Kidney (tissue), 14 donors: ENCODE data around the gene MSRB1. TPM values are rescaled to one million over a fixed set of nuclear protein-coding genes. Genes with fewer than 3 reads are reported as not detected.

Experiments
- DNase-seq, 5 donors: peaks; one replicate each; pipeline ENCODE4 v3.0.0-alpha.2; 2013 to 2020
- FAIRE-seq: peaks from 2 replicates; lab custom pipeline; 2012; peaks lifted over from hg19 to GRCh38; lab: Jason Lieb, UNC
- H3K27ac ChIP-seq, 2 donors: one replicate each; pipeline ENCODE4 v1.7.0; 2013; ENCODE audit warnings: low read depth in 2 of 2, low read length in 2 of 2, inconsistent platforms in 1 of 2
- H3K27me3 ChIP-seq: one replicate; pipeline ENCODE4 v1.7.1; 2013; ENCODE audit warnings: low read length, inconsistent platforms; ENCODE audit not compliant: control insufficient read depth, insufficient read depth
- H3K36me3 ChIP-seq, 3 donors: one replicate each; pipeline versions ENCODE4 v1.7.0 to v1.7.1; 2013; ENCODE audit warnings: low read length in 3 of 3, control low read depth in 1 of 3, inconsistent platforms in 1 of 3; ENCODE audit not compliant: insufficient read depth in 3 of 3, control insufficient read depth in 2 of 3
- H3K4me1 ChIP-seq, 3 donors: one replicate each; pipeline versions ENCODE4 v1.7.0 to v1.7.1; 2013; ENCODE audit warnings: low read length in 3 of 3, inconsistent platforms in 1 of 3, low read depth in 1 of 3; ENCODE audit not compliant: control insufficient read depth in 2 of 3, insufficient read depth in 2 of 3
- H3K4me3 ChIP-seq, 3 donors: one replicate each; pipeline versions ENCODE4 v1.7.0 to v1.8.1; 2013; ENCODE audit warnings: low read length in 3 of 3, control low read depth in 1 of 3, inconsistent platforms in 1 of 3
- H3K9ac ChIP-seq, 3 donors: one replicate each; pipeline versions ENCODE4 v1.7.0 to v1.7.1; 2013; ENCODE audit warnings: low read length in 3 of 3, control low read depth in 1 of 3, inconsistent platforms in 1 of 3
- H3K9me3 ChIP-seq, 3 donors: one replicate each; pipeline versions ENCODE4 v1.7.0 to v1.7.1; 2013; ENCODE audit warnings: low read length in 3 of 3, control low read depth in 1 of 3, inconsistent platforms in 1 of 3; ENCODE audit not compliant: control insufficient read depth in 2 of 3, insufficient read depth in 1 of 3
- intact Hi-C: fragments of 100-400 bp; cut with DNase I; formaldehyde crosslinking; loops from one replicate; pipeline ENCODE4 v1.11.1; 2022
- polyA plus RNA-seq: library from polyadenylated mRNA; stranded (reverse); fragments of 350-450 nt; fragmentation: Illumina TruSeq; extraction: RNeasy Lipid Tissue Mini Kit (QIAGEN cat#74804); gene quantifications from one replicate; pipeline ENCODE4 v1.2.3, GENCODE V29; 2014; ENCODE audit warnings: low read depth, low replicate concordance; ENCODE audit not compliant: insufficient read depth
- total RNA-seq: library from RNA; stranded (reverse); fragmentation: NEBNext Ultra II Directional; extraction: Animal tissue kit (Norgen Biotek cat#: 25700); gene quantifications from one replicate; pipeline ENCODE4 v1.2.1, GENCODE V29; 2021
- TF ChIP-seq, protein P1 (sequence below): IDR thresholded peaks from 3 replicates; pipeline ENCODE4 v1.5.1; 2012; ENCODE audit warnings: mild to moderate bottlenecking, moderate library complexity, borderline replicate concordance; ENCODE audit not compliant: insufficient read depth; ENCODE audit errors: extremely low read depth
- donor health status: control.
- donor health status: control.
- donor health status: control.
- donor health status: control.
- donor health status: control.
- donor health status: DM: yes; HTN: yes; CAD: no.
- donor health status: Normal renal cell carcinoma (clear cell type).

MSRB1 gene
- total and polyA plus RNA-seq, 2 donors from 2014 or later: 32.0 to 189 TPM

DNA sequence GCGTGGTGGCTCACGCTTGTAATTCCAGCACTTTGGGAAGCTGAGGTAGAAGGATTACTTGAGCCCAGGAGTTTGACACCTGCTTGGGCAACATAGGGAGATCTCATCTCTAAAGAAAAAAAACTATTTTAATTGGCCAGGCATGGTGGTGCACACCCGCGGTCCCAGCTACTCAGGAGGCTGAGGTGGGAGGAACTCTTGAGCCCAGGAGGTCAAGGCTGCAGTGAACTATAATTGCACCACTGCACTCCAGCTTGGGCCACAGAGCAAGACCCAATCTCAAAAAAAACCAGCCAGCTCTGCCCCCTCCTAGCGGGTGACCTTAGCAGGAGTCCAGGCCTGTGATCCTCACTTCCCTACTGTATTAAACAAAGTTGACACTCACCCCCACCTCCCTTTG is 18.9 kb downstream of the MSRB1 start:
- FAIRE-seq: no peak
- H3K27me3 ChIP-seq: peaks cover 24% of the 10 kb centered on the region
- intact Hi-C loops: loop anchor here (10.0 kb wide), 1 partner anchor 69 kb away; no protein-coding TSS in a partner anchor

DNA sequence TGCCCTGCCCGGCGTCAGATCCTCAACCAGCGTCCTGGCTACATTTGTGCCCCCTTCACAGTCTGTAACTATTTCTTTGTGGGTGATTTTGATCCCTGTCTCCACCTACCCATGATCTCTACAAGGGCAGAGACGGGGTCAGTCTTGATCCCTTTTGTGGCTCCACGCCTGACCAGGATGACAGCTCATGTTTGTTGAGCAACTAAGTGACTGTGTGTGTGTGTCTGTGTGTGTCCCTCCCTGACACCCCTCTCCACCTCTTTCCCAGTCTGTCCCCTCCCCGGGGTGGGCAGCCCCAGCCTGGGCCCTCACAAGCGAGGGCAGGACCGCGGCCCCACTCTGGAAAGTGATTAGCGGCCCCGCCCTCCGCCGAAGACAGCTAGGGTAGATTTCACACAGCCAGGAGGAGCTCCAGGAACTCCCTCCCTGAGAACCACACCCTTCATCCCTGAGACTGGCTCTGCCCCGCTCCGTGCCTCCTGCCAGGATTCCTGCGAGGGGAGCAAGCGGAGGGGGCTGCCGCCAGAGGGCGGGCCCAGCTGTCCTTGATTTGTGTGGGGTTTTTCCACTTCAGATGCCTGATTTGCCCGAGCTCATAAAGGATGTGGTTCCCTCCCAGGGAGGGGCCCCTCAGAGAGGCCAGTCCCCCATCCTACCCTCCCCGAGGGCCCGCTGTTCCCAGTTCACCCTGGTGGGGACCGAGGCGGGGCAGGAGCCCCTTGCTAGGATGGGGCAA is 19.5 kb downstream of the MSRB1 start:
- DNase-seq: peak in 4 of 5 donors; percentile 72 to 82 (median 78)
- H3K36me3 ChIP-seq: no peaks in the 10 kb centered on the region
- no peak overlapping the region for H3K27ac ChIP-seq
- intact Hi-C loops: loop anchor here (10.0 kb wide), 1 partner anchor 69 kb away; no protein-coding TSS in a partner anchor
- H3K4me1 ChIP-seq: no peaks in the 10 kb centered on the region
- TF ChIP-seq, protein P1, sequence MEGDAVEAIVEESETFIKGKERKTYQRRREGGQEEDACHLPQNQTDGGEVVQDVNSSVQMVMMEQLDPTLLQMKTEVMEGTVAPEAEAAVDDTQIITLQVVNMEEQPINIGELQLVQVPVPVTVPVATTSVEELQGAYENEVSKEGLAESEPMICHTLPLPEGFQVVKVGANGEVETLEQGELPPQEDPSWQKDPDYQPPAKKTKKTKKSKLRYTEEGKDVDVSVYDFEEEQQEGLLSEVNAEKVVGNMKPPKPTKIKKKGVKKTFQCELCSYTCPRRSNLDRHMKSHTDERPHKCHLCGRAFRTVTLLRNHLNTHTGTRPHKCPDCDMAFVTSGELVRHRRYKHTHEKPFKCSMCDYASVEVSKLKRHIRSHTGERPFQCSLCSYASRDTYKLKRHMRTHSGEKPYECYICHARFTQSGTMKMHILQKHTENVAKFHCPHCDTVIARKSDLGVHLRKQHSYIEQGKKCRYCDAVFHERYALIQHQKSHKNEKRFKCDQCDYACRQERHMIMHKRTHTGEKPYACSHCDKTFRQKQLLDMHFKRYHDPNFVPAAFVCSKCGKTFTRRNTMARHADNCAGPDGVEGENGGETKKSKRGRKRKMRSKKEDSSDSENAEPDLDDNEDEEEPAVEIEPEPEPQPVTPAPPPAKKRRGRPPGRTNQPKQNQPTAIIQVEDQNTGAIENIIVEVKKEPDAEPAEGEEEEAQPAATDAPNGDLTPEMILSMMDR: no peak
- H3K9me3 ChIP-seq: no peaks in the 10 kb centered on the region
- no peak overlapping the region for H3K4me3 ChIP-seq
- peaks cover 28% of the 10 kb centered on the region for H3K27me3 ChIP-seq
- H3K9ac ChIP-seq: no peak overlapping the region
- FAIRE-seq: no peak

More for the DNA sequence above, 18.9 kb downstream of the MSRB1 start:
- TF ChIP-seq, protein P1: no peak
- Histone ChIP-seq H3K4me3 (no peak overlapping the region), H3K9me3 (no peaks in the 10 kb centered on the region), H3K4me1 (no peaks in the 10 kb centered on the region), H3K36me3 (no peaks in the 10 kb centered on the region), H3K9ac (no peak overlapping the region), H3K27ac (no peak overlapping the region)
- DNase-seq: no peak

DNA sequence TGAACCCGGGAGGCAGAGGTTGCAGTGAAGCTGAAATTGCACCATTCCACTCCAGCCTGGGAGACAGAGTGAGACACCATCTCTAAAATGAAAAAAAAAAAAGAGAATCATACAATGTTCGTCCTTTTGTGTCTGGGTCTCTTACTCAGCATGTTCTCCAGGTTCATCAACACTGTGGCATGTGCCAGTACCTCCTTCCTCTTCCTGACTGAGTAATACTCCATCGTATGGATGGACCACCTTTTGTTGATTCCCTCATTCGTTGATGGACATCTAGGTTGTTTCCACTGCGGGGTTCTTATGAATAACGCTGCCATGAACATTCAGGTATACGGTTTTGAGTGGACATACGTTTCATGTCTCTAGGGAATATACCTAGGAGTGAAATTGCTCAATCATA is 20.6 kb downstream of the MSRB1 start:
- TF ChIP-seq, protein P1: no peak
- Histone ChIP-seq H3K36me3 (no peaks in the 10 kb centered on the region), H3K9ac (no peak overlapping the region), H3K9me3 (no peaks in the 10 kb centered on the region), H3K4me1 (no peaks in the 10 kb centered on the region), H3K27ac (no peak overlapping the region), H3K4me3 (no peak overlapping the region), H3K27me3 (peaks cover 28% of the 10 kb centered on the region)
- intact Hi-C loops: loop anchor here (10.0 kb wide), 1 partner anchor 68 kb away; no protein-coding TSS in a partner anchor
- DNase-seq: no peak
- no peak for FAIRE-seq
